Trophoblast cell (in vitro differentiated cells and primary cell): ENCODE results near the gene GPR146.

Source experiments
- DNase-seq, 2 donors: peaks; one replicate each; pipeline ENCODE4 v3.0.0-alpha.2; 2016
- H2AFZ ChIP-seq: 2 replicates; pipeline ENCODE4 v1.6.1; 2013; ENCODE audit warnings: low read length, moderate library complexity, mild to moderate bottlenecking; ENCODE audit not compliant: insufficient read depth, poor library complexity
- H2AK5ac ChIP-seq: 2 replicates; pipeline ENCODE4 v1.6.1; 2013; ENCODE audit warnings: mild to moderate bottlenecking, low read length
- H2BK120ac ChIP-seq: 2 replicates; pipeline ENCODE4 v1.6.1; 2013; ENCODE audit warnings: low read length, mild to moderate bottlenecking, moderate library complexity; ENCODE audit not compliant: insufficient read depth, poor library complexity
- H2BK12ac ChIP-seq: 2 replicates; pipeline ENCODE4 v1.6.1; 2013; ENCODE audit warnings: mild to moderate bottlenecking, low read length, moderate library complexity
- H2BK5ac ChIP-seq: 2 replicates; pipeline ENCODE4 v1.6.1; 2013; ENCODE audit warnings: low read length, low read depth, moderate library complexity, mild to moderate bottlenecking; ENCODE audit not compliant: poor library complexity
- H3K14ac ChIP-seq: 2 replicates; pipeline ENCODE4 v1.6.1; 2013; ENCODE audit warnings: mild to moderate bottlenecking, low read length
- H3K18ac ChIP-seq: 2 replicates; pipeline ENCODE4 v1.6.1; 2013; ENCODE audit warnings: mild to moderate bottlenecking, low read length
- H3K23ac ChIP-seq: 2 replicates; pipeline ENCODE4 v1.6.1; 2013; ENCODE audit warnings: low read length
- H3K27ac ChIP-seq: 2 replicates; pipeline ENCODE4 v1.5.1; 2013; ENCODE audit warnings: low read depth, mild to moderate bottlenecking, inconsistent platforms, low read length, moderate library complexity
- H3K27me3 ChIP-seq: 2 replicates; pipeline ENCODE4 v1.6.1; 2013; ENCODE audit warnings: inconsistent platforms, mild to moderate bottlenecking, low read length, moderate library complexity; ENCODE audit not compliant: insufficient read depth
- H3K36me3 ChIP-seq, 2 experiments: 1 replicate in 1 of 2; 2 replicates in 1 of 2; pipeline ENCODE4 v1.6.1; 2013; ENCODE audit warnings: low read length in 2 of 2, mild to moderate bottlenecking in 2 of 2, moderate library complexity in 1 of 2; ENCODE audit not compliant: insufficient read depth in 2 of 2, control insufficient read depth in 1 of 2
- H3K4ac ChIP-seq: 2 replicates; pipeline ENCODE4 v1.6.1; 2013; ENCODE audit warnings: low read depth, mild to moderate bottlenecking, low read length, moderate library complexity
- H3K4me1 ChIP-seq, 2 experiments: 1 replicate in 1 of 2; 2 replicates in 1 of 2; pipeline ENCODE4 v1.6.1; 2013; ENCODE audit warnings: low read length in 2 of 2, mild to moderate bottlenecking in 2 of 2, moderate library complexity in 1 of 2; ENCODE audit not compliant: insufficient read depth in 2 of 2, control insufficient read depth in 1 of 2
- H3K4me2 ChIP-seq: 2 replicates; pipeline ENCODE4 v1.6.1; 2013; ENCODE audit warnings: inconsistent platforms, mild to moderate bottlenecking, low read length, moderate library complexity
- H3K4me3 ChIP-seq: 2 replicates; pipeline ENCODE4 v1.5.1; 2013; ENCODE audit warnings: mild to moderate bottlenecking, low read depth, low read length, inconsistent platforms
- H3K79me1 ChIP-seq: one replicate; pipeline ENCODE4 v1.6.1; 2013; ENCODE audit warnings: low read length
- H3K79me2 ChIP-seq: 2 replicates; pipeline ENCODE4 v1.6.1; 2013; ENCODE audit warnings: low read length, mild to moderate bottlenecking; ENCODE audit not compliant: control insufficient read depth, insufficient read depth, poor library complexity
- H3K9ac ChIP-seq: 2 replicates; pipeline ENCODE4 v1.6.1; 2013; ENCODE audit warnings: mild to moderate bottlenecking, low read length
- H3K9me3 ChIP-seq: 2 replicates; pipeline ENCODE4 v1.6.1; 2013; ENCODE audit warnings: low read depth, mild to moderate bottlenecking, control low read depth, inconsistent platforms, low read length; ENCODE audit not compliant: insufficient read depth
- H4K12ac ChIP-seq: 2 replicates; pipeline ENCODE4 v1.6.1; 2013; ENCODE audit warnings: low read depth, mild to moderate bottlenecking, low read length, moderate library complexity
- H4K8ac ChIP-seq: 2 replicates; pipeline ENCODE4 v1.6.1; 2013; ENCODE audit warnings: low read depth, mild to moderate bottlenecking, low read length, moderate library complexity
- H4K91ac ChIP-seq: one replicate; pipeline ENCODE4 v1.6.1; 2013; ENCODE audit warnings: low read depth, mild to moderate bottlenecking, low read length, moderate library complexity
- WGBS: extraction: QIAGEN DNeasy Blood & Tissue Kit; methylation state at CpG from one replicate; pipeline ENCODE4 v1.1.7; 2013; ENCODE audit warnings: missing lambda C conversion rate; ENCODE audit not compliant: insufficient read length, insufficient coverage; ENCODE audit errors: extremely low coverage; 5-methylcytosine and 5-hydroxymethylcytosine counted together

Gene GPR146

DNA sequence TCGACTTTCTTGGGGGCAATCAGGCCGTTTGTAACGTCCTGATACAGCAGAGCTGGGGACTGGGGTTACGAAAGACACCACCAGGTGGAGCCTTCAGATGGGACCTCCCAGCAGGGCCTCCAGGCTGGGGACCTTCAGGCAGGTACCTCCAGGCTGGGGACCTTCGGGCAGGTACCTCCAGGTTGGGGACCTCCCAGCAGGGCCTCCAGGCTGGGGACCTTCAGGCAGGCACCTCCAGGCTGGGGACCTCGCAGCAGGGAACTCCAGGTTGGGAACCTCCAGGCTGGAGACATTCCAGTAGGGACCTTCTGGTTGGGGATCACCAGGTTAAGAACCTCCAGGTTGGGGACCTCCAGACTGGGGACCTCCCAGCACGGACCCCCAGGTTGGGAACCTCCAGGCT is 23.5 kb upstream of the GPR146 start:
- no CpG with 5 or more reads among the region's 7 CpGs for WGBS
- Histone ChIP-seq H3K79me1 (no peaks in the 10 kb centered on the region), H3K9ac (no peak overlapping the region), H3K79me2 (no peaks in the 10 kb centered on the region), H2AFZ (no peak overlapping the region), H4K12ac (no peak overlapping the region), H3K23ac (no peak overlapping the region), H3K4me2 (no peak overlapping the region), H3K27ac (no peak overlapping the region), H3K36me3 (peaks cover 25 to 35% of the 10 kb centered on the region in 2 experiments), H2AK5ac (no peak overlapping the region), H4K91ac (no peak overlapping the region), H3K27me3 (no peaks in the 10 kb centered on the region), H2BK120ac (no peak overlapping the region), H3K4ac (no peak overlapping the region), H3K9me3 (peaks cover 10% of the 10 kb centered on the region), H3K14ac (no peak overlapping the region), H4K8ac (no peak overlapping the region), H2BK12ac (no peak overlapping the region), H3K4me3 (no peak overlapping the region), H3K4me1 (peaks cover under 1 to 7% of the 10 kb centered on the region in 2 experiments), H3K18ac (no peak overlapping the region), H2BK5ac (no peak overlapping the region)
- DNase-seq = no peak

GRCh38 chr7:1021366-1021765 is 23.0 kb upstream of the GPR146 start:
- Histone ChIP-seq H3K9ac (no peak overlapping the region), H2BK5ac (no peak overlapping the region), H2AK5ac (no peak overlapping the region), H3K4me1 (peaks cover 0 to 3% of the 10 kb centered on the region in 2 experiments), H2BK120ac (no peak overlapping the region), H3K27me3 (no peaks in the 10 kb centered on the region), H3K4me3 (no peak overlapping the region), H2BK12ac (no peak overlapping the region), H3K9me3 (peaks cover 10% of the 10 kb centered on the region), H3K79me1 (no peaks in the 10 kb centered on the region), H4K8ac (no peak overlapping the region), H4K91ac (no peak overlapping the region), H3K23ac (no peak overlapping the region), H3K36me3 (peaks cover 30 to 39% of the 10 kb centered on the region in 2 experiments), H3K79me2 (no peaks in the 10 kb centered on the region), H3K4me2 (no peak overlapping the region), H3K4ac (no peak overlapping the region), H3K18ac (no peak overlapping the region), H4K12ac (no peak overlapping the region), H2AFZ (no peak overlapping the region), H3K27ac (no peak overlapping the region), H3K14ac (no peak overlapping the region)
- DNase-seq = no peak
- WGBS = no CpG with 5 or more reads among the region's 7 CpGs

- Histone ChIP-seq H3K4ac (no peak overlapping the region), H3K4me3 (no peak overlapping the region), H3K36me3 (peaks cover 30 to 39% of the 10 kb centered on the region in 2 experiments), H3K18ac (peak overlapping the region; percentile 34), H3K27me3 (no peaks in the 10 kb centered on the region), H3K27ac (no peak overlapping the region), H3K9ac (no peak overlapping the region), H2BK120ac (no peak overlapping the region), H3K79me2 (no peaks in the 10 kb centered on the region), H2BK5ac (no peak overlapping the region), H4K12ac (no peak overlapping the region), H4K91ac (no peak overlapping the region), H3K4me1 (peaks cover 2 to 4% of the 10 kb centered on the region in 2 experiments), H3K79me1 (no peaks in the 10 kb centered on the region), H3K23ac (no peak overlapping the region), H3K9me3 (peaks cover 7% of the 10 kb centered on the region), H3K14ac (no peak overlapping the region), H2AFZ (no peak overlapping the region), H4K8ac (no peak overlapping the region), H3K4me2 (no peak overlapping the region), H2AK5ac (no peak overlapping the region), H2BK12ac (no peak overlapping the region)
- no peak for DNase-seq
- WGBS = no CpG with 5 or more reads among the region's 25 CpGs
These were observed 22.4 kb upstream of the GPR146 start for GRCh38 chr7:1021931-1022330.

GRCh38 chr7:1022356-1022755 is 22.0 kb upstream of the GPR146 start:
- Histone ChIP-seq H3K4me1 (peaks cover 4% of the 10 kb centered on the region in 2 experiments), H4K91ac (no peak overlapping the region), H2BK12ac (no peak overlapping the region), H3K9ac (no peak overlapping the region), H3K4me2 (no peak overlapping the region), H4K12ac (no peak overlapping the region), H3K27me3 (no peaks in the 10 kb centered on the region), H3K9me3 (peaks cover 7% of the 10 kb centered on the region), H3K4ac (no peak overlapping the region), H2BK120ac (no peak overlapping the region), H3K23ac (no peak overlapping the region), H3K27ac (no peak overlapping the region), H2AK5ac (no peak overlapping the region), H4K8ac (no peak overlapping the region), H3K4me3 (no peak overlapping the region), H2BK5ac (no peak overlapping the region), H3K36me3 (peaks cover 27 to 39% of the 10 kb centered on the region in 2 experiments), H3K79me1 (peaks cover 2% of the 10 kb centered on the region), H3K79me2 (no peaks in the 10 kb centered on the region), H2AFZ (no peak overlapping the region), H3K18ac (no peak overlapping the region), H3K14ac (no peak overlapping the region)
- WGBS = no CpG with 5 or more reads among the region's 17 CpGs
- DNase-seq = no peak
